Adipose tissue (tissue), 3 donors: ENCODE results near the gene SART3. TPM values are rescaled to one million over a fixed set of nuclear protein-coding genes. Genes with fewer than 3 reads are reported as not detected.

Experiments used
- H3K27ac ChIP-seq: one replicate; pipeline ENCODE4 v1.5.1; 2013; ENCODE audit warnings: low read depth, low read length
- WGBS, 3 donors: extraction: QIAGEN DNeasy Blood & Tissue Kit; methylation state at CpG; one replicate each; pipeline ENCODE4 v1.1.7; 2013; 5-methylcytosine and 5-hydroxymethylcytosine counted together
- polyA plus RNA-seq, 3 donors: library from polyadenylated mRNA; stranded (reverse); fragments of 200-250 nt; gene quantifications; one replicate each; pipeline ENCODE4 v1.2.3, GENCODE V29; 2013
- donor health status: healthy with polysubstance abuse.
- donor health status: Bipolar disorder and iron deficiency.
- donor health status: healthy.

The SART3 gene
- polyA plus RNA-seq, 3 donors, result 10.7 to 19.2 (median 14.5) TPM

DNA sequence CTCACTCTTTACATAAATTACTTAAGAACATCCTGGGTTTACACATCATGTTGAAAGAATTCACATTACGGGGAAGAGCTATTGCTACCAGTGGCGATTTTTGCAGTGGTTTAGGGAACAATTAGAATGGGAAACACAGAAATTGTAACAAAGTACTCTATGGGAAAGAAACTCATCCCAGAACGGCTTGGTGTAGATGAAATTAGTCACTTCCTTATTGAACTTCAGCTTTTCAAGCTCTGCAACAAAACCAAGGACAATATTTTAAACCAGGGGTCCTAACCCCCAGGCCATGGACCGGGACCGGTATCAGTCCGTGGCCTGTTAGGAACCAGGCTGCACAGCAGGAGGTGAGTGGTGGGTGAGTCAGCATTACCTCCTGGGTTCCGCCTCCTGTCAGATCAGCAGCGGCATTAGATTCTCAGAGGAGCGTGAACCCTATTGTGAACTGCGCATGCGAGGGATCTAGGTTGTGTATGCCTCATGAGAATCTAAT lies 78.2 kb downstream of the SART3 start:
- 48 to 53% (median 52%) methylated on average over 11 of the region's 11 CpGs for WGBS, 3 donors

DNA sequence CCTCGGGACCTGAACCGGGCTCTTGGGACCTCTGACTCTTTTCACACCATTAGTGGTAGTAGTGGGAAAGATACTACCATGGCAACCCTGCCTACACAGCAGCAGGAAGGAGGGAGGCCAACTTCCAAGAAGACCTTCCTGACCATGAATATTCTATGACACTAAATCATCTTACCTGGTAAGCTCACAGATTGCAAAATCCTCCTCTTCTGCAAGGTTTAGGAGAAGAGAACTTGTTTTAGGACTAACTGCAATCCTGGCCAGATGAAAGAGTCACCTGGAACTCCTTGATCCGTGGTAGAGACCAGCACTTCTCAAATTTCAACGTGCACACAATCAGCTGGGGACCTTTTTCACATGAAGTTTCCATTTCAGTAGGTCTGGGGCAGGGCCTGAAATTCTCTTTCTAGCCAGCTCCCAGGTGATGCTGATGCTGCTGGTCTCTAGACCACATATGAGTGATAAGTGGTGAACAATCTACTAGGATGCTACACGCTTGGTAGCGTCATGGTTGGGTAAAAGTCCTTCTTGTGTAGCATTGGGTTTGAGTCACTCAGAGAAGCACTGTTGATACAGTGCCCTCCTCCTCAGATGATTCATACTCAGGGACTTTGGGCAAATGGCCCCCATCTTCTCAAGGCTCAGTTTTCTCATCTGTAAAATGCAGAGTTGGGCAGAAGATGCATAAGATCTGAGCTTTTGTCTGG lies 81.5 kb downstream of the SART3 start:
- H3K27ac ChIP-seq, result no peak overlapping the region
- 58 to 72% (median 64%) methylated on average over 6 of the region's 6 CpGs for WGBS, 3 donors

More for the DNA sequence above, 78.2 kb downstream of the SART3 start:
- H3K27ac ChIP-seq, result no peak overlapping the region

DNA sequence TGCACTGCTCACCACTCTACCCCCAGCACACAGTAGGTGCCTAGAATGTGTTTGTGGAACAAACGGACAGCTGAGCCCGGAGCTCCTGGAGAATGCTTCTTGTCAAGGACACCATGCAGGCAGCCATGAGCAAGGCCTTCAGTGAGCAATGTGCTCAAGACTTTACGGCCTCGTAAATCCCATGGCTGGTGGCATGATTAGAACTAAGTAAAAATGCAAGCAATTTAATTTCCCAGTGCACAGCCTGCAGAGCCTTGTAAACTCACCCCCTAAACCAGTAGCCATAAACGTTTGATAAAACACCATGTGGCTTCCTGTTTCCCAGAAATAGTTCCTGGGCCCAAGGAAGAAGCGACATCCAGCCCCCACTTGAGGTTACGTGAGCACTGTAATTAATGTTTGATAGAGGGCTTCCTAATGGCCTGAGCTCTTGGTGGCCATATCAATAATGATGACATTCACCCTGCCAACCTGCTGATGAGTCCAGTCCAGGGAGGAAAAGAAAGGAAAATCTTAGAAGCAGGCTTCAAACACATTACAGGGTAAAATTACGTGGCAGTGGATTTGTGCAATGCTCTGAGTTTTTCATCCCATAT lies 82.3 kb downstream of the SART3 start:
- H3K27ac ChIP-seq, result no peak overlapping the region
- WGBS, 3 donors, result 49 to 63% (median 56%) methylated on average over 8 of the region's 8 CpGs

DNA sequence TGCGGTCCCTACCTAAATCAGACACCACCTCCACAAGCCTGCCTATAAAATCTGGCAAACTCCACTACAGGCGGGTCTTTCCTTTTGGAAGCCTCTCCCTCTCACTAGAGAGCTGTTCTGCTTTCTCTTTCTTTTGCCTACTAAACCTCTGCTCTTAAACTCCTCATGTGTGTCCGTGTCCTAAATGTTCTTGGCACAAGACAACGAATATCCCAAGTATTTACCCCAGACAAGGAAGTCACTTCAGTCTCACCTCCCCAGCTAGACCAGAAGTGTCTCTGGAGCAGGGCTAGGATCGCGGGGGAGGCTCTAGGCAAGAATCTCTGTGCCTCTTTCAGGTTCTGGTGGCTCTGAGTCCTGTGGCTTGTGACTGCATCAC lies 83.1 kb downstream of the SART3 start:
- 69 to 84% (median 81%) methylated on average over 6 of the region's 6 CpGs for WGBS, 3 donors
- no peak overlapping the region for H3K27ac ChIP-seq

DNA sequence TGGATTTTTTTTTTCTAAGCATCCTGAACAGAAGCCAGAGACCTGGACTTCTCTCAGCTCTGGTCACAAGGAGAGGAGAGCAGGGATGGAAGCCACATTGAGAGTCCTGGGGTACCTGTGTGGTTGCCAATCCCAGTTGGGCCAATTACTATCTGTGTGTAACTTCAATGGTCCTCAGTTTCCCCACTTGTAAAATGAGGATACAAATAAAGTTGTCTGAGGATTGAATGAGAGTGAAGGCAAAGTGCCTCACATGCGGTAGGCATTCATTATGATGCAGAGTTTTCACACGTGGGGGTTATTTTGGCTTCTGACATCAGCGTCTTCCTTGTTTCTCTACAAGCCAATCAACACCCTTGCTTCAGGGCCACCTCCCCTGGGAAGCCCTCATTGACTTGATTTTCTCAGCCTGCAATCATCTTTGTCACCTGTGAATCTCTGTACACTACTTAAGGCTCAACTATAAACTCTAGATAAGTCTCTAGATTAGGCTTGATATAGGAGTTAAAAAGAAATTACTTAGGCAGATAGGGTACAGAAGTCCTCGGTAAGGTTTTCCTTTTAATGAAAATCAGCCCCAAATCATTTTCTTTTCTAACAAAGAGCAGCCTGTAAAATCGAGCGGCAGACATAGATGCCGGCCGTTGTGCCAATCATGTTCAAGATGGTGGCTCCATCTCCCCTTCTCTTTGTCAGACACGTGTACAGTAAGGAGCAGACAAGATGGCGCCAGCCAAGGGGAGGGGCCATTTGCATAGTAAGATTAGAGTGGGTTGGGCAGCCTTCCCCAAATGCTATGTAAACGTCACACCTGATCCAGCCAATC lies 83.7 kb downstream of the SART3 start:
- 76 to 83% (median 81%) methylated on average over 11 of the region's 11 CpGs for WGBS, 3 donors
- H3K27ac ChIP-seq, result no peak overlapping the region

DNA sequence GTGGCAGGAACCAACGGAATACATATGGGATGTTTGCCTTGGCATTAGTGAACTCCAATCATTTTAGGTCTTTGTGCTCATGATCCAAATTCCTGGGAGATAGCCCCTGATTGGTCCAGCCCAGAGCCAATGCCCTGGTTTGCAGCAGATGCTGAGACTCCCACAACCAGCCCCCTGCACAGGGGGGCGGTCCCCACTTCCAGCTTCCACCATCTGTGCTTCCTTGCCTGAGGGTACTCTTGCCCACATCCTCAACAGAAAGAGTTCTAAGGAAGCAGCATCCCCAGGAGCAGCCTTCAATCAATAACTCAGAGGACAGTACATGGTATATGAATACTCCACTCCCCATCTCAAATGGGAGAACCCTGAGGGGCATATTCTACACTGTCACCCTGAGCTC lies 85.6 kb downstream of the SART3 start:
- no peak overlapping the region for H3K27ac ChIP-seq
- 47 to 73% (median 64%) methylated on average over 2 of the region's 2 CpGs for WGBS, 3 donors

DNA sequence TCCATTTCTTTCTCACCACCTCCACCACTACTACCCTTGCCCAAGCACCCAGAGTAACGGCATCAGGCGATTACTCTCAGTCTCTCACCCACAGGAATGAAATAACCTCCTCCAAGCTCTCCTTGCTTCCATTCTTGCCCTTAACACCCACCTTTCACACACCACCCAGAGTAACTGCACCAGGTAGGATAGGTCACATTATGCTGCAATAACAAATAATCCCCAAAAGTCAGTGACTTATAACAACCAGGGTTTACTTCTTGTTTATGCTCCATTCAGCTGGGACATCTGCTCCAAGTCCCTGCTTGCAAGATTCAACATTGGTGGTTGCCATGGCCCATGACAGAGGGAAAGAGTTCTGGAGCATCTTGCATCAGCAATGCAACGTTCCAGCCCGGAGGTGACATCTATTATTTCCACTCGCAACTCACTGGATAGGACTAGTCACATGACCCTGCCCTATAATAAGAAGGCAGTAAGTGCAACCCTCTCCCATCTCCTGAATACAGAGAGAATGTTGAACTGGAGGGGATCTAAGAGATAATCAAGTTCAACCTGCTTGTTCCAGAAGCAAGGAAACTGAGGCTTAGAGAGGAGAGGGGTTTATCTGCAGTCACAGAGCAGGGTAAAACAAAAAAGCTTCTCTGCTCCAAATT lies 87.4 kb downstream of the SART3 start:
- H3K27ac ChIP-seq, result no peak overlapping the region
- WGBS, 3 donors, result 62 to 77% (median 76%) methylated on average over 5 of the region's 5 CpGs

Other genes with a start within 250 kb of the SART3 start
- gene CMKLR1, start 221.9 kb downstream of the SART3 start, polyA plus RNA-seq, result 1 to 10 TPM; 1.3 to 7.0 (median 5.3) TPM
- gene FICD, start 45.9 kb downstream of the SART3 start, polyA plus RNA-seq, result 1 to 10 TPM; 1.3 to 6.3 (median 3.1) TPM
- 100 to 1,000 TPM in 2 of 3 donors, 10 to 100 TPM in 1; 59.0 to 267 (median 184) TPM for gene ISCU, start 1.4 kb upstream of the SART3 start, polyA plus RNA-seq
- 10 to 100 TPM in 1 of 3 donors, 1 to 10 TPM in 2; 2.3 to 14.7 (median 7.0) TPM for gene TMEM119, start 36.9 kb upstream of the SART3 start, polyA plus RNA-seq
- 10 to 100 TPM in 1 of 3 donors, 1 to 10 TPM in 2; 2.5 to 14.1 (median 8.8) TPM for gene SELPLG, start 72.7 kb upstream of the SART3 start, polyA plus RNA-seq
- 10 to 100 TPM; 11.6 to 72.0 (median 53.3) TPM for gene CORO1C, start 170.3 kb upstream of the SART3 start, polyA plus RNA-seq